ENCODE data around the gene CLOCK. TPM values are rescaled to one million over a fixed set of nuclear protein-coding genes. Genes with fewer than 3 reads are reported as not detected.

The CLOCK gene
- total and polyA plus RNA-seq, 9 of the 15 experiments (the other 6 are each of a cell fraction or from before 2014, with no cell fraction given): 3.7 to 14.4 (median 9.4) TPM

- TF ChIP-seq FIP1L1 (IDR thresholded peaks at IDR 0.05; ENCODE audit: low read depth, low read length, poor library complexity, severe bottlenecking): peak; percentile 71
- 0 out of 2 replicates have a peak, but pooled peaks have one; percentile 31 for TF ChIP-seq XRCC5 (IDR thresholded peaks at IDR 0.05; ENCODE audit: low read depth, low read length)
- TF ChIP-seq BACH1 (tag; IDR thresholded peaks at IDR 0.05): no peak
- TF ChIP-seq ZFP1 (CRISPR knock-in tag; IDR thresholded peaks at IDR 0.05): no peak
- TF ChIP-seq PRMT5 (CRISPR knock-in tag; IDR thresholded peaks at IDR 0.05): no peak
- TF ChIP-seq ZNF384 (IDR thresholded peaks at IDR 0.05; ENCODE audit: low read depth, low read length): no peak
- TF ChIP-seq NR2C1 (IDR thresholded peaks at IDR 0.05): no peak
- TF ChIP-seq NR2C1 (tag; IDR thresholded peaks at IDR 0.05): 0 out of 2 replicates have a peak, but pooled peaks have one; percentile 45
- TF ChIP-seq, protein P1, sequence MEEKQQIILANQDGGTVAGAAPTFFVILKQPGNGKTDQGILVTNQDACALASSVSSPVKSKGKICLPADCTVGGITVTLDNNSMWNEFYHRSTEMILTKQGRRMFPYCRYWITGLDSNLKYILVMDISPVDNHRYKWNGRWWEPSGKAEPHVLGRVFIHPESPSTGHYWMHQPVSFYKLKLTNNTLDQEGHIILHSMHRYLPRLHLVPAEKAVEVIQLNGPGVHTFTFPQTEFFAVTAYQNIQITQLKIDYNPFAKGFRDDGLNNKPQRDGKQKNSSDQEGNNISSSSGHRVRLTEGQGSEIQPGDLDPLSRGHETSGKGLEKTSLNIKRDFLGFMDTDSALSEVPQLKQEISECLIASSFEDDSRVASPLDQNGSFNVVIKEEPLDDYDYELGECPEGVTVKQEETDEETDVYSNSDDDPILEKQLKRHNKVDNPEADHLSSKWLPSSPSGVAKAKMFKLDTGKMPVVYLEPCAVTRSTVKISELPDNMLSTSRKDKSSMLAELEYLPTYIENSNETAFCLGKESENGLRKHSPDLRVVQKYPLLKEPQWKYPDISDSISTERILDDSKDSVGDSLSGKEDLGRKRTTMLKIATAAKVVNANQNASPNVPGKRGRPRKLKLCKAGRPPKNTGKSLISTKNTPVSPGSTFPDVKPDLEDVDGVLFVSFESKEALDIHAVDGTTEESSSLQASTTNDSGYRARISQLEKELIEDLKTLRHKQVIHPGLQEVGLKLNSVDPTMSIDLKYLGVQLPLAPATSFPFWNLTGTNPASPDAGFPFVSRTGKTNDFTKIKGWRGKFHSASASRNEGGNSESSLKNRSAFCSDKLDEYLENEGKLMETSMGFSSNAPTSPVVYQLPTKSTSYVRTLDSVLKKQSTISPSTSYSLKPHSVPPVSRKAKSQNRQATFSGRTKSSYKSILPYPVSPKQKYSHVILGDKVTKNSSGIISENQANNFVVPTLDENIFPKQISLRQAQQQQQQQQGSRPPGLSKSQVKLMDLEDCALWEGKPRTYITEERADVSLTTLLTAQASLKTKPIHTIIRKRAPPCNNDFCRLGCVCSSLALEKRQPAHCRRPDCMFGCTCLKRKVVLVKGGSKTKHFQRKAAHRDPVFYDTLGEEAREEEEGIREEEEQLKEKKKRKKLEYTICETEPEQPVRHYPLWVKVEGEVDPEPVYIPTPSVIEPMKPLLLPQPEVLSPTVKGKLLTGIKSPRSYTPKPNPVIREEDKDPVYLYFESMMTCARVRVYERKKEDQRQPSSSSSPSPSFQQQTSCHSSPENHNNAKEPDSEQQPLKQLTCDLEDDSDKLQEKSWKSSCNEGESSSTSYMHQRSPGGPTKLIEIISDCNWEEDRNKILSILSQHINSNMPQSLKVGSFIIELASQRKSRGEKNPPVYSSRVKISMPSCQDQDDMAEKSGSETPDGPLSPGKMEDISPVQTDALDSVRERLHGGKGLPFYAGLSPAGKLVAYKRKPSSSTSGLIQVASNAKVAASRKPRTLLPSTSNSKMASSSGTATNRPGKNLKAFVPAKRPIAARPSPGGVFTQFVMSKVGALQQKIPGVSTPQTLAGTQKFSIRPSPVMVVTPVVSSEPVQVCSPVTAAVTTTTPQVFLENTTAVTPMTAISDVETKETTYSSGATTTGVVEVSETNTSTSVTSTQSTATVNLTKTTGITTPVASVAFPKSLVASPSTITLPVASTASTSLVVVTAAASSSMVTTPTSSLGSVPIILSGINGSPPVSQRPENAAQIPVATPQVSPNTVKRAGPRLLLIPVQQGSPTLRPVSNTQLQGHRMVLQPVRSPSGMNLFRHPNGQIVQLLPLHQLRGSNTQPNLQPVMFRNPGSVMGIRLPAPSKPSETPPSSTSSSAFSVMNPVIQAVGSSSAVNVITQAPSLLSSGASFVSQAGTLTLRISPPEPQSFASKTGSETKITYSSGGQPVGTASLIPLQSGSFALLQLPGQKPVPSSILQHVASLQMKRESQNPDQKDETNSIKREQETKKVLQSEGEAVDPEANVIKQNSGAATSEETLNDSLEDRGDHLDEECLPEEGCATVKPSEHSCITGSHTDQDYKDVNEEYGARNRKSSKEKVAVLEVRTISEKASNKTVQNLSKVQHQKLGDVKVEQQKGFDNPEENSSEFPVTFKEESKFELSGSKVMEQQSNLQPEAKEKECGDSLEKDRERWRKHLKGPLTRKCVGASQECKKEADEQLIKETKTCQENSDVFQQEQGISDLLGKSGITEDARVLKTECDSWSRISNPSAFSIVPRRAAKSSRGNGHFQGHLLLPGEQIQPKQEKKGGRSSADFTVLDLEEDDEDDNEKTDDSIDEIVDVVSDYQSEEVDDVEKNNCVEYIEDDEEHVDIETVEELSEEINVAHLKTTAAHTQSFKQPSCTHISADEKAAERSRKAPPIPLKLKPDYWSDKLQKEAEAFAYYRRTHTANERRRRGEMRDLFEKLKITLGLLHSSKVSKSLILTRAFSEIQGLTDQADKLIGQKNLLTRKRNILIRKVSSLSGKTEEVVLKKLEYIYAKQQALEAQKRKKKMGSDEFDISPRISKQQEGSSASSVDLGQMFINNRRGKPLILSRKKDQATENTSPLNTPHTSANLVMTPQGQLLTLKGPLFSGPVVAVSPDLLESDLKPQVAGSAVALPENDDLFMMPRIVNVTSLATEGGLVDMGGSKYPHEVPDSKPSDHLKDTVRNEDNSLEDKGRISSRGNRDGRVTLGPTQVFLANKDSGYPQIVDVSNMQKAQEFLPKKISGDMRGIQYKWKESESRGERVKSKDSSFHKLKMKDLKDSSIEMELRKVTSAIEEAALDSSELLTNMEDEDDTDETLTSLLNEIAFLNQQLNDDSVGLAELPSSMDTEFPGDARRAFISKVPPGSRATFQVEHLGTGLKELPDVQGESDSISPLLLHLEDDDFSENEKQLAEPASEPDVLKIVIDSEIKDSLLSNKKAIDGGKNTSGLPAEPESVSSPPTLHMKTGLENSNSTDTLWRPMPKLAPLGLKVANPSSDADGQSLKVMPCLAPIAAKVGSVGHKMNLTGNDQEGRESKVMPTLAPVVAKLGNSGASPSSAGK (IDR thresholded peaks at IDR 0.05): peak; percentile 89
- no peak for TF ChIP-seq MCM7 (IDR thresholded peaks at IDR 0.05)
- TF ChIP-seq, protein P2, sequence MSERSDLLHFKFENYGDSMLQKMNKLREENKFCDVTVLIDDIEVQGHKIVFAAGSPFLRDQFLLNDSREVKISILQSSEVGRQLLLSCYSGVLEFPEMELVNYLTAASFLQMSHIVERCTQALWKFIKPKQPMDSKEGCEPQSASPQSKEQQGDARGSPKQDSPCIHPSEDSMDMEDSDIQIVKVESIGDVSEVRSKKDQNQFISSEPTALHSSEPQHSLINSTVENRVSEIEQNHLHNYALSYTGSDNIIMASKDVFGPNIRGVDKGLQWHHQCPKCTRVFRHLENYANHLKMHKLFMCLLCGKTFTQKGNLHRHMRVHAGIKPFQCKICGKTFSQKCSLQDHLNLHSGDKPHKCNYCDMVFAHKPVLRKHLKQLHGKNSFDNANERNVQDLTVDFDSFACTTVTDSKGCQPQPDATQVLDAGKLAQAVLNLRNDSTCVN (CRISPR knock-in tag; IDR thresholded peaks at IDR 0.05): no peak
- no peak for TF ChIP-seq SRSF1 (IDR thresholded peaks at IDR 0.05; ENCODE audit: low read depth, low read length)
- TF ChIP-seq HMGN3 (IDR thresholded peaks at IDR 0.05; ENCODE audit: borderline replicate concordance, extremely low read depth, insufficient read length, low read depth, low read length): no peak
- no peak for TF ChIP-seq IRF1 (CRISPR knock-in tag; IDR thresholded peaks at IDR 0.05; ENCODE audit: borderline replicate concordance)
These were observed 151.0 kb downstream of the CLOCK start, which contains the start of gene TMEM165 (continued) for GRCh38 chr4:55395529-55396307.

Measured in K562 (cell line).